Measurements from ENCODE around the gene STAC. TPM values are rescaled to one million over a fixed set of nuclear protein-coding genes. Genes with fewer than 3 reads are reported as not detected.

STAC gene
- total and polyA plus RNA-seq, 9 of the 15 experiments (the other 6 are each of a cell fraction or from before 2014, with no cell fraction given): 0.11 TPM; not detected in 8

DNA sequence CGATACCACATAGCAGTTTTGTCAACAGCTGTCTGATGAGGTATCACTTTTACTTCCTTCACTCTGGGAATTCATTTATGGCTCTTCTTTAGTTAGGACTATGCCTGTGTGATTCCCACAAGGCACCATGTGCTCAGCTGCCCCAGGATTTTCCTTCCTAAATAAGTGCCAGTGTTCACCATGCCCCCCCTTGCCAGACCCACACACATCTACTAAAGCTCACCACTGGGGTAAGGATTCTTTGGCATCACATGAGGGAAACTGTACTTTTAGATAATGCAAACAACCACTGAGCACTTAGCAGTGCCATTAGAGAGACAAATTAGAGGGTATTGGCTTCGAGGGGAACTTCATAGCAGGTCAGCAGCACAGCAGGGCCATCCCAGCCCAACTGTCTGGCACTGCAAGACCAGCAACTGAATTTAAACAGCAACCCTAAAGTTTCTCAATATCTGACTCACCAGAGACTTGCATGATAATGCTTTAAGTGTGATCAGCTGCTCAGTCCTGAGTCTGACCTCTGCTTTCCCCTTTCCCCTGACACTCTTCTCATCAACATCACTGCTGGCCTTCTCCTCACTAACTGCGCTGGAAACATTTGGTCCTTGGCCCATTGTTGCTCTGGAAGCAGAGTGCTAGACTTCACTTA lies 114.3 kb downstream of the STAC start (continued):
- TF ChIP-seq, protein P1, sequence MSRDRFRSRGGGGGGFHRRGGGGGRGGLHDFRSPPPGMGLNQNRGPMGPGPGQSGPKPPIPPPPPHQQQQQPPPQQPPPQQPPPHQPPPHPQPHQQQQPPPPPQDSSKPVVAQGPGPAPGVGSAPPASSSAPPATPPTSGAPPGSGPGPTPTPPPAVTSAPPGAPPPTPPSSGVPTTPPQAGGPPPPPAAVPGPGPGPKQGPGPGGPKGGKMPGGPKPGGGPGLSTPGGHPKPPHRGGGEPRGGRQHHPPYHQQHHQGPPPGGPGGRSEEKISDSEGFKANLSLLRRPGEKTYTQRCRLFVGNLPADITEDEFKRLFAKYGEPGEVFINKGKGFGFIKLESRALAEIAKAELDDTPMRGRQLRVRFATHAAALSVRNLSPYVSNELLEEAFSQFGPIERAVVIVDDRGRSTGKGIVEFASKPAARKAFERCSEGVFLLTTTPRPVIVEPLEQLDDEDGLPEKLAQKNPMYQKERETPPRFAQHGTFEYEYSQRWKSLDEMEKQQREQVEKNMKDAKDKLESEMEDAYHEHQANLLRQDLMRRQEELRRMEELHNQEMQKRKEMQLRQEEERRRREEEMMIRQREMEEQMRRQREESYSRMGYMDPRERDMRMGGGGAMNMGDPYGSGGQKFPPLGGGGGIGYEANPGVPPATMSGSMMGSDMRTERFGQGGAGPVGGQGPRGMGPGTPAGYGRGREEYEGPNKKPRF (IDR thresholded peaks at IDR 0.05; ENCODE audit: low read depth, low read length): no peak
- no peak for TF ChIP-seq JUND (IDR thresholded peaks at IDR 0.05; ENCODE audit: borderline replicate concordance, low read depth, low read length)
- no peak for TF ChIP-seq JUND (tag; IDR thresholded peaks at IDR 0.05; ENCODE audit: borderline replicate concordance, low read depth, low read length)
- TF ChIP-seq, protein P2, sequence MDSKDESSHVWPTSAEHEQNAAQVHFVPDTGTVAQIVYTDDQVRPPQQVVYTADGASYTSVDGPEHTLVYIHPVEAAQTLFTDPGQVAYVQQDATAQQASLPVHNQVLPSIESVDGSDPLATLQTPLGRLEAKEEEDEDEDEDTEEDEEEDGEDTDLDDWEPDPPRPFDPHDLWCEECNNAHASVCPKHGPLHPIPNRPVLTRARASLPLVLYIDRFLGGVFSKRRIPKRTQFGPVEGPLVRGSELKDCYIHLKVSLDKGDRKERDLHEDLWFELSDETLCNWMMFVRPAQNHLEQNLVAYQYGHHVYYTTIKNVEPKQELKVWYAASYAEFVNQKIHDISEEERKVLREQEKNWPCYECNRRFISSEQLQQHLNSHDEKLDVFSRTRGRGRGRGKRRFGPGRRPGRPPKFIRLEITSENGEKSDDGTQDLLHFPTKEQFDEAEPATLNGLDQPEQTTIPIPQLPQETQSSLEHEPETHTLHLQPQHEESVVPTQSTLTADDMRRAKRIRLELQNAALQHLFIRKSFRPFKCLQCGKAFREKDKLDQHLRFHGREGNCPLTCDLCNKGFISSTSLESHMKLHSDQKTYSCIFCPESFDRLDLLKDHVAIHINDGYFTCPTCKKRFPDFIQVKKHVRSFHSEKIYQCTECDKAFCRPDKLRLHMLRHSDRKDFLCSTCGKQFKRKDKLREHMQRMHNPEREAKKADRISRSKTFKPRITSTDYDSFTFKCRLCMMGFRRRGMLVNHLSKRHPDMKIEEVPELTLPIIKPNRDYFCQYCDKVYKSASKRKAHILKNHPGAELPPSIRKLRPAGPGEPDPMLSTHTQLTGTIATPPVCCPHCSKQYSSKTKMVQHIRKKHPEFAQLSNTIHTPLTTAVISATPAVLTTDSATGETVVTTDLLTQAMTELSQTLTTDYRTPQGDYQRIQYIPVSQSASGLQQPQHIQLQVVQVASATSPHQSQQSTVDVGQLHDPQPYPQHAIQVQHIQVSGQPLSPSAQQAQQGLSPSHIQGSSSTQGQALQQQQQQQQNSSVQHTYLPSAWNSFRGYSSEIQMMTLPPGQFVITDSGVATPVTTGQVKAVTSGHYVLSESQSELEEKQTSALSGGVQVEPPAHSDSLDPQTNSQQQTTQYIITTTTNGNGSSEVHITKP (IDR thresholded peaks at IDR 0.05; ENCODE audit: partially characterized antibody): no peak
- TF ChIP-seq ZNF354B (CRISPR knock-in tag; IDR thresholded peaks at IDR 0.05): no peak
- no peak for TF ChIP-seq ZNF224 (CRISPR knock-in tag; IDR thresholded peaks at IDR 0.05)
- TF ChIP-seq, protein P3, sequence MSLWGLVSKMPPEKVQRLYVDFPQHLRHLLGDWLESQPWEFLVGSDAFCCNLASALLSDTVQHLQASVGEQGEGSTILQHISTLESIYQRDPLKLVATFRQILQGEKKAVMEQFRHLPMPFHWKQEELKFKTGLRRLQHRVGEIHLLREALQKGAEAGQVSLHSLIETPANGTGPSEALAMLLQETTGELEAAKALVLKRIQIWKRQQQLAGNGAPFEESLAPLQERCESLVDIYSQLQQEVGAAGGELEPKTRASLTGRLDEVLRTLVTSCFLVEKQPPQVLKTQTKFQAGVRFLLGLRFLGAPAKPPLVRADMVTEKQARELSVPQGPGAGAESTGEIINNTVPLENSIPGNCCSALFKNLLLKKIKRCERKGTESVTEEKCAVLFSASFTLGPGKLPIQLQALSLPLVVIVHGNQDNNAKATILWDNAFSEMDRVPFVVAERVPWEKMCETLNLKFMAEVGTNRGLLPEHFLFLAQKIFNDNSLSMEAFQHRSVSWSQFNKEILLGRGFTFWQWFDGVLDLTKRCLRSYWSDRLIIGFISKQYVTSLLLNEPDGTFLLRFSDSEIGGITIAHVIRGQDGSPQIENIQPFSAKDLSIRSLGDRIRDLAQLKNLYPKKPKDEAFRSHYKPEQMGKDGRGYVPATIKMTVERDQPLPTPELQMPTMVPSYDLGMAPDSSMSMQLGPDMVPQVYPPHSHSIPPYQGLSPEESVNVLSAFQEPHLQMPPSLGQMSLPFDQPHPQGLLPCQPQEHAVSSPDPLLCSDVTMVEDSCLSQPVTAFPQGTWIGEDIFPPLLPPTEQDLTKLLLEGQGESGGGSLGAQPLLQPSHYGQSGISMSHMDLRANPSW (CRISPR knock-in tag; IDR thresholded peaks at IDR 0.05): no peak
- no peak for TF ChIP-seq NR3C1 (CRISPR knock-in tag; IDR thresholded peaks at IDR 0.05)
- TF ChIP-seq, protein P4, sequence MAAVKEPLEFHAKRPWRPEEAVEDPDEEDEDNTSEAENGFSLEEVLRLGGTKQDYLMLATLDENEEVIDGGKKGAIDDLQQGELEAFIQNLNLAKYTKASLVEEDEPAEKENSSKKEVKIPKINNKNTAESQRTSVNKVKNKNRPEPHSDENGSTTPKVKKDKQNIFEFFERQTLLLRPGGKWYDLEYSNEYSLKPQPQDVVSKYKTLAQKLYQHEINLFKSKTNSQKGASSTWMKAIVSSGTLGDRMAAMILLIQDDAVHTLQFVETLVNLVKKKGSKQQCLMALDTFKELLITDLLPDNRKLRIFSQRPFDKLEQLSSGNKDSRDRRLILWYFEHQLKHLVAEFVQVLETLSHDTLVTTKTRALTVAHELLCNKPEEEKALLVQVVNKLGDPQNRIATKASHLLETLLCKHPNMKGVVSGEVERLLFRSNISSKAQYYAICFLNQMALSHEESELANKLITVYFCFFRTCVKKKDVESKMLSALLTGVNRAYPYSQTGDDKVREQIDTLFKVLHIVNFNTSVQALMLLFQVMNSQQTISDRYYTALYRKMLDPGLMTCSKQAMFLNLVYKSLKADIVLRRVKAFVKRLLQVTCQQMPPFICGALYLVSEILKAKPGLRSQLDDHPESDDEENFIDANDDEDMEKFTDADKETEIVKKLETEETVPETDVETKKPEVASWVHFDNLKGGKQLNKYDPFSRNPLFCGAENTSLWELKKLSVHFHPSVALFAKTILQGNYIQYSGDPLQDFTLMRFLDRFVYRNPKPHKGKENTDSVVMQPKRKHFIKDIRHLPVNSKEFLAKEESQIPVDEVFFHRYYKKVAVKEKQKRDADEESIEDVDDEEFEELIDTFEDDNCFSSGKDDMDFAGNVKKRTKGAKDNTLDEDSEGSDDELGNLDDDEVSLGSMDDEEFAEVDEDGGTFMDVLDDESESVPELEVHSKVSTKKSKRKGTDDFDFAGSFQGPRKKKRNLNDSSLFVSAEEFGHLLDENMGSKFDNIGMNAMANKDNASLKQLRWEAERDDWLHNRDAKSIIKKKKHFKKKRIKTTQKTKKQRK (IDR thresholded peaks at IDR 0.05; ENCODE audit: borderline replicate concordance, low read depth, low read length): no peak
- TF ChIP-seq PHB (CRISPR knock-in tag; IDR thresholded peaks at IDR 0.05): no peak
- TF ChIP-seq NBN (IDR thresholded peaks at IDR 0.05; ENCODE audit: low read depth): no peak
- no peak for TF ChIP-seq CEBPG (CRISPR knock-in tag; IDR thresholded peaks at IDR 0.05)
- no peak for TF ChIP-seq CEBPG (tag; conservative IDR thresholded peaks at IDR 0.05 in 1 of 2, IDR thresholded peaks at IDR 0.05 in 1 of 2)

Measured in K562 (cell line).